ENCODE results near the gene OSBPL5.

OSBPL5 gene

GRCh38 chr11:3152471-3153110 lies 12.5 kb downstream of the OSBPL5 start:
- DNase-seq (ENCODE audit: low read depth in 2 of 2, low spot score in 1 of 2): no peak

- DNase-seq (ENCODE audit: low read depth in 2 of 2, low spot score in 1 of 2): no peak
These were observed 14.4 kb downstream of the OSBPL5 start for GRCh38 chr11:3150726-3151125.

- DNase-seq (ENCODE audit: low read depth in 2 of 2, low spot score in 1 of 2): no peak
These were observed 15.3 kb downstream of the OSBPL5 start for GRCh38 chr11:3149852-3150188.

GRCh38 chr11:3148990-3149851 lies 15.9 kb downstream of the OSBPL5 start:
- DNase-seq (ENCODE audit: low read depth in 2 of 2, low spot score in 1 of 2): no peak

GRCh38 chr11:3148255-3148989 lies 16.7 kb downstream of the OSBPL5 start:
- DNase-seq (ENCODE audit: low read depth in 2 of 2, low spot score in 1 of 2): no peak

- DNase-seq (ENCODE audit: low read depth in 2 of 2, low spot score in 1 of 2): no peak
These were observed 17.5 kb downstream of the OSBPL5 start for GRCh38 chr11:3147626-3148025.

GRCh38 chr11:3147257-3147619 lies 17.9 kb downstream of the OSBPL5 start:
- no peak for DNase-seq (ENCODE audit: low read depth in 2 of 2, low spot score in 1 of 2)

- DNase-seq (ENCODE audit: low read depth in 2 of 2, low spot score in 1 of 2): no peak
These were observed 18.4 kb downstream of the OSBPL5 start for GRCh38 chr11:3146612-3147256.

- DNase-seq (ENCODE audit: low read depth in 2 of 2, low spot score in 1 of 2): no peak
These were observed 19.9 kb downstream of the OSBPL5 start for GRCh38 chr11:3145206-3145520.

- DNase-seq (ENCODE audit: low read depth in 2 of 2, low spot score in 1 of 2): no peak
These were observed 20.6 kb downstream of the OSBPL5 start for GRCh38 chr11:3144296-3145205.

- no peak for DNase-seq (ENCODE audit: low read depth in 2 of 2, low spot score in 1 of 2)
These were observed 21.8 kb downstream of the OSBPL5 start for GRCh38 chr11:3143136-3143880.

GRCh38 chr11:3140291-3140603 lies 24.9 kb downstream of the OSBPL5 start:
- DNase-seq (ENCODE audit: low read depth in 2 of 2, low spot score in 1 of 2): no peak

GRCh38 chr11:3139481-3140290 lies 25.4 kb downstream of the OSBPL5 start:
- no peak for DNase-seq (ENCODE audit: low read depth in 2 of 2, low spot score in 1 of 2)

GRCh38 chr11:3139086-3139440 lies 26.0 kb downstream of the OSBPL5 start:
- no peak for DNase-seq (ENCODE audit: low read depth in 2 of 2, low spot score in 1 of 2)

GRCh38 chr11:3138178-3139085 lies 26.7 kb downstream of the OSBPL5 start:
- DNase-seq (ENCODE audit: low read depth in 2 of 2, low spot score in 1 of 2): no peak

- no peak for DNase-seq (ENCODE audit: low read depth in 2 of 2, low spot score in 1 of 2)
These were observed 27.5 kb downstream of the OSBPL5 start for GRCh38 chr11:3137486-3138177.

GRCh38 chr11:3136546-3137455 lies 28.3 kb downstream of the OSBPL5 start:
- no peak for DNase-seq (ENCODE audit: low read depth in 2 of 2, low spot score in 1 of 2)

Measured in stimulated activated CD8-positive, alpha-beta memory T cell treated with anti-CD3 and anti-CD28 coated beads, Interleukin-4, amount 100 ng/mL, for 1 hour (primary cell).